Activated gamma-delta T cell treated with anti-CD3 and anti-CD28 coated beads, Interleukin-2, amount 50 U/mL, for 16 hours (primary cell): ENCODE measurements around the gene CORIN.

Source experiments
- DNase-seq: peaks from one replicate; pipeline ENCODE4 v3.0.0-alpha.2; 2020; ENCODE audit warnings: low read depth

CORIN gene

GRCh38 chr4:47642985-47643760, 194.7 kb downstream of the CORIN start:
- DNase-seq = no peak

GRCh38 chr4:47642191-47642830, 195.6 kb downstream of the CORIN start:
- no peak for DNase-seq

GRCh38 chr4:47641755-47642154, 196.1 kb downstream of the CORIN start:
- DNase-seq = no peak

DNA sequence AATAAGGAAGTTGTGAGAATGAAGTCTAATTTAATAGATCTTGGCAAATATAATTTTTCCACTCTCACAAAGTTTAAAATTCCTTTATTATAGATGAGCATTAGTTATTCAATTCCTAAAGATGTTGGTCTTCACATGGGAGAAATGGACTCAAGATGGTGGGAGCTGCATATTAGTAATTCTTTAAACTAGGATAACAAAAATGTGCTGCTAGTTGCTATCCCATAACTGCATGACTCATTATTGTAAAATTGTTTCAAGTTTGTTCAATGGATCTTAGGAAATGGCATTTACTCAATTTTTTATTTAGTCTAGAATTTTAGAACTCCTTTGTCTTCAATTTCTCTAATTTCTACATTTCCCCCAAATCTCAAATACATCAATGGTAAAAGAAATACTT, 197.0 kb downstream of the CORIN start:
- no peak for DNase-seq

DNA sequence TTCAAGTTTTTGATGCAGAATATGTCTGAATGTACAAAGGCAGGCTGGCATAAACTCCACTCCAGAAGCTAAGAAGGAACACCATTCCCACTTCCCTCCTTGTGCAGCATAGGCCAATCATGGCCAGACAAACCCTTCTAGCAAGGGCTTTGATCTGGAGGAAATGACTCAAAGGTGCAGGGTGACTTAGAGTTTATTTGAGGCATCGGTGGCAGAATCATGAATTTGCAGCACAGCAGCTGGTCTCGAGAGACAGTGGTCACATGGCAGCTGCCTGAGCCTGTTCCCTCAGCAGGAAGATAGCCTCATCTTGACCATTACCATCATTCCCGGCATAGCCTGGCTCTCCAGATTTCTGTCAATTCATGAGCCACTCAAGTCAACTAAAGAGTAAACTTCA, 198.3 kb downstream of the CORIN start:
- DNase-seq = no peak

DNA sequence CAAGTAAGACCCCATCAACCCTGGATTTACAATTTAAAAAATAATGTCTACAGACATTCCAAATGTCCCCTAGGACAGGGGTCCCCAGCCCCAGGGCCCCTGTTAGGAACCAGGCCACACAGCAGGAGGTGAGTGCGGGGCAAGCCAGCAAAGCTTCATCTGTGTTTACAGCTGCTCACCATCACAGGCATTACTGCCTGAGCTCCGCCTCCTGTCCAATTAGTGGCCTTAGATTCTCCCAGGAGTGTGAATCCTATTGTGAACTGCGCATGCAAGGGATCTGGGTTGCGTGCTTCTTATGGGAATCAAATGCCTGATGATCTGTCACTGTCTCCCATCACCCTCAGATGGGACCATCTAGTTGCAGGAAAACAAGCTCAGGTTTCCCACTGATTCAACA, 206.7 kb downstream of the CORIN start:
- DNase-seq = no peak

GRCh38 chr4:47624031-47624441, 213.8 kb downstream of the CORIN start:
- DNase-seq = no peak

- no peak for DNase-seq
These were observed 216.7 kb downstream of the CORIN start for GRCh38 chr4:47621181-47621580.

DNA sequence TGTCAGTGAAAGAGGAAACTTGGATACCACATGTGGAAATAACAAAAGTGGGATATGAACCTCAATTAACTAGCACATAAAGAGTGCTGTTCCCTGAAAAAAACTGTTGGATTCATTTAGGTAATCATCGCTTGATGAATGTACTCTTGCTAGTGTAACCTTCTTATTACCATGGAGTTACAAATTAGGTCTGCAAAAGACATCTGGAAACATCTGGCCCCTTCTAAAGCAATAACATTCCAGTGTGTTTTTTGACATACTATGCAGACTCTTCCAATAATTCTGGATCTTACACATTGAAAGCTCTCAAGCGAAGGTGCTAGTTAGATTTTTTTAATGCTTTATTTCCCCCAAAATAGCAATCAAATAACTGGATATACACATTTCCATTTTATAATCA, 218.2 kb downstream of the CORIN start:
- no peak for DNase-seq

- no peak for DNase-seq
These were observed 220.3 kb downstream of the CORIN start for GRCh38 chr4:47617607-47618006.

GRCh38 chr4:47615385-47615784, 222.5 kb downstream of the CORIN start:
- no peak for DNase-seq

GRCh38 chr4:47612116-47613023, 225.5 kb downstream of the CORIN start:
- no peak for DNase-seq

DNA sequence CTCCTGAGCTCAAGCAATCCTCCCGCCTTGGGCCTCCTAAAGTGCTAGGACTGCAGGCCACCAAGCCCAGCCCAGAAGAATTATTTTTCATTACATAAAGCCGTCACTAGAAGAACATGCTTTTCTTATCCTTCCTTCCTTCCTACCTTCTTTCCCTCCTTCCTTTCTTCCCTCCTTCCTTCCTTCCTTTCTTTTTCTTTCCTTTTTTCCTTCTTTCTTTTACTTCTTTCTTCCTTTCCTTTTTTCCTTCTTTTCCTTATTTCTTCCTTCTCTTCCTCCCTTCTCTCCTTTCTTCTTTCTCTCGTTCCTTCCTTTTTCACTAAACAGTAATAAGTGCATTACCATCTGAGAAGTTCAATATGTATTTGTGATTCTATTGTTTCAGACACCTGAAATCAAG, 231.4 kb downstream of the CORIN start:
- DNase-seq = no peak

DNA sequence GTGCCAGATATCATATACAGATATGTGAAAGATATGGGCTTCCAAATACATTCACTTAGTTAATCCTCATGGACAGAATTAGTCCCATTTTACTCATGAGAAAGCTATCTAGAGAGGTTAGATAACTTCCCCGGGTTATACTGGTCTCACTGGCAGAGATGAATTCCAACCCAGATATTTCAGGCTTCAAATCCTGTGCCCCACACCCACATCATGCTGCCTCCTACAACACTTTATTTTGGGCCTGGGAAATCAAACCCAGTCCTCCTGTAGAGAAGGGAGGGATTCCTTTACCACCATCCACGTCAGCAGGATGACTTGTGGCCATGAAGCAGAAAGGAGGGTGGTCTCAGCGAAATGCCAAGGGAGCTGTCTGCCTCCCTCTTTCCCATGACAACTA, 239.0 kb downstream of the CORIN start:
- no peak for DNase-seq

- no peak for DNase-seq
These were observed 239.5 kb downstream of the CORIN start for GRCh38 chr4:47598320-47598719.

DNA sequence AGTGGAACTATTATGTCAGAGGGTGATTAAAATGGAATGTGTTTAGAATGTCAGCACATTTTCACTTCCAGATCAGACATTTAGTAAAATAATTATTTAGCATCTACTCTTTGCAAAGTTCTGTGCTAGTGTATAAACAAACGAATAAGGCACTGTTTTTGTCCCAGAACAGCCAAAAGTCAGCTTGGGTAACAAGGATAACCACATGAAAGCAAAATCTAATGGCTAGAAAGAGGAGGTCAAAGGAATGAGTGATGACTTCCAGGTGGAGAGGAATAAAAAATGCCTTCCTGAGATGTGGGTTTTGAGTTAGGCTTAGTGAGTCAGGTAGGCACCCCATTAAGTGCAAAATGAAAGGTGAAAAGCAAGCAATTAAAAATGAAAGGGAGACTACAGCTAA, 240.2 kb downstream of the CORIN start:
- DNase-seq = no peak

DNA sequence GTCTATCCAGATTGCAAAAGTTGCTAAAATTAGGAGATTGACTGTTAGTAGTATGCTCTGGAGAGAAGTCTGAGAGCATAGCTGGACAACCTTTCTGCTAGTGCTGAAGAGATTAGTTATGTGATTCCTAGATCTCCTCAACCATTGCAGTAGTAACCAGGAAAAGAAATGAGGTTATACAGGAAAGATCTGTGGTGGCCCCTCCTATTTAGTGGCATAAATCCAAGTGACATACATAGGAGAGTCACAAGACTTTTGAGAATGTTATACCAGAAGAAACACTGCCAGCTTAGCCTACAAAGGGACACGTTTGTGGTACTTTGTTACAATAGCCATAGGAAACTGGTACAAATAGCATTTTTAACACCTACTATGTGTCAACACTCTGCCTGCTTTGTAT, 247.5 kb downstream of the CORIN start:
- DNase-seq = no peak

DNA sequence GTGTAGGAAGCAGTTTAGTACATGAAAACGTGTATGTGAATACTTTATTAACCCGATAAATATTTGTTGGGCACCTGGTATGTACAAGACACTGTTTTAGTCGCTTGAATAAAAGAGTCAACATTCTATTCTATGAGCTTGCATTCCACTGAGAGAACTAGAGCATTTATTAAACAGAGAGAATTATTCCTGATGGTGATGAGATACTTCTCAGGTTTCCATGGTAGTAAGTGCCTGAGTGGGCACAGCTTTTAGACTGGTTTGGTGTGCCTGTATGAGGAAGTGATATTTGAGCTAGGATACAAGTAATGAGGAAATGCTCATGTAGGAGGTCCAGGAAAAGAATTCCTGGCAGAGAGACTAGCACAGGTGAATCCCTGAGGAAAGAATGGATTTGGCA, 258.6 kb downstream of the CORIN start:
- DNase-seq = no peak

- no peak for DNase-seq
These were observed 259.9 kb downstream of the CORIN start for GRCh38 chr4:47577779-47578553.

GRCh38 chr4:47572981-47573380, 264.9 kb downstream of the CORIN start:
- DNase-seq = no peak

DNA sequence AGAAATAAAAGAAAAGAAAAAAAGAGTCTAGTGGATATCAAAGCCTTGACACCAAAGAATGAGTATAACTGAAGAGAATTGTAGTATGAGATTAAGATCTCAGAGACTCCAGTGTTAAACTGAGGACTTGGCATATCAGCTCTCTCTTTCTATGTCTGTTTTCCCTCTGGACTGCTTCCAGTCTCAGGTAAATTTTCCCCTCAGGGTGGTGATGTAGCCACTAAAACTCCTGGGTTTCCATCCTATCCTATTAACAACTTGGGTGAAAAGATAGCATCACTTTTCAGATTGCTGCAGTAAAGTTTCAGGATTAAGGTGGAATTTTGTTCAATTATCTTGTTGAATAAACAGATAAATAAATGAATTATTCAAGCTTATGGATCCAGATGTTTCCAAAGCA, 267.1 kb downstream of the CORIN start:
- no peak for DNase-seq

DNA sequence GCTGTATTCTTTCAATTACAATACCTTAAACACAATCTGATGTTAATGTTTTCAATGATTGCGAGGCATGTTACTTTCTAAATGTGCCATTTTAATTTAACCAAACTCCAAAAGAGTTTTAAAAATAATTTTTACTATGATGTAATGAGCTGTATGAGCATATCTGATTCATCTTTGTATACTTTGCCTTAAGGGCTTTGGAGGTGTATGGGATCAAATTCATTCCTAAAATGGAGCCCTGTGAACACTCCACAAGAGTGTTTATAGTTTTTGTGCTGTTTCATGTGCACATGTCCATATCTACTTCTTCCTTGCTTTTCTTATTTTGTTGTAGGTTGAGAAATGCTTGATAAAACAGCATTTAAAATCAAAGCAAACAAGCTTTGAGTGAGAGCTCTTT, 270.4 kb downstream of the CORIN start:
- DNase-seq = no peak
